ENCODE measurements around the gene PASD1. TPM values are rescaled to one million over a fixed set of nuclear protein-coding genes. Genes with fewer than 3 reads are reported as not detected.

Gene PASD1, protein sequence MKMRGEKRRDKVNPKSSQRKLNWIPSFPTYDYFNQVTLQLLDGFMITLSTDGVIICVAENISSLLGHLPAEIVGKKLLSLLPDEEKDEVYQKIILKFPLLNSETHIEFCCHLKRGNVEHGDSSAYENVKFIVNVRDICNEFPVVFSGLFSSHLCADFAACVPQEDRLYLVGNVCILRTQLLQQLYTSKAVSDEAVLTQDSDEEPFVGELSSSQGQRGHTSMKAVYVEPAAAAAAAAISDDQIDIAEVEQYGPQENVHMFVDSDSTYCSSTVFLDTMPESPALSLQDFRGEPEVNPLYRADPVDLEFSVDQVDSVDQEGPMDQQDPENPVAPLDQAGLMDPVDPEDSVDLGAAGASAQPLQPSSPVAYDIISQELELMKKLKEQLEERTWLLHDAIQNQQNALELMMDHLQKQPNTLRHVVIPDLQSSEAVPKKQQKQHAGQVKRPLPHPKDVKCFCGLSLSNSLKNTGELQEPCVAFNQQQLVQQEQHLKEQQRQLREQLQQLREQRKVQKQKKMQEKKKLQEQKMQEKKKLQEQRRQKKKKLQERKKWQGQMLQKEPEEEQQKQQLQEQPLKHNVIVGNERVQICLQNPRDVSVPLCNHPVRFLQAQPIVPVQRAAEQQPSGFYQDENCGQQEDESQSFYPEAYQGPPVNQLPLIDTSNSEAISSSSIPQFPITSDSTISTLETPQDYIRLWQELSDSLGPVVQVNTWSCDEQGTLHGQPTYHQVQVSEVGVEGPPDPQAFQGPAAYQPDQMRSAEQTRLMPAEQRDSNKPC
- total RNA-seq, result not detected in 2 replicates

DNA sequence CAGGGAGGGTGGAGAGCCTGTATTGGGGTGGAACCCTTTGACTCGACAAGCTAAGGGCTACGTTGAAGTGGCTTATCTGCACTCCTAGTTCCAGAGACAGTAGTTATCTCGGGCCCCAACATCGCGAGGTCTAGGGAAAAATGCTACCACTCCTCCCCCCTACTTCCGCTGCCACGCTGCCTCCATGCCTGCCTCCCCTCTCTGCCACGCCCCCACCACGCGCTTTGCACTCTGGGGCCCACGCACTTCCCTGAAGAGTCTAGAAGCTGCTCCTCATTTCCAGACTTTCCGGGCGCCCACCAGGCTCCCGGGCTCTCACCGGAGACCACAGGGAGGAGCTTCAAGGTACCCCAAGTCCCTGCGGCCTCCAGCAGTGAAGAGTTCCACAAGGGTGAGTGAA lies at the start of gene PASD1:
TSS of gene PASD1 (plus strand) at position 227 of the 400 bp plus-strand sequence. CDS start 37,879 bp downstream, outside the sequence.
- H3K4me3 ChIP-seq (ENCODE audit: low read depth, low read length), result no peak within 1 kb of the TSS
- TF ChIP-seq, protein P1, sequence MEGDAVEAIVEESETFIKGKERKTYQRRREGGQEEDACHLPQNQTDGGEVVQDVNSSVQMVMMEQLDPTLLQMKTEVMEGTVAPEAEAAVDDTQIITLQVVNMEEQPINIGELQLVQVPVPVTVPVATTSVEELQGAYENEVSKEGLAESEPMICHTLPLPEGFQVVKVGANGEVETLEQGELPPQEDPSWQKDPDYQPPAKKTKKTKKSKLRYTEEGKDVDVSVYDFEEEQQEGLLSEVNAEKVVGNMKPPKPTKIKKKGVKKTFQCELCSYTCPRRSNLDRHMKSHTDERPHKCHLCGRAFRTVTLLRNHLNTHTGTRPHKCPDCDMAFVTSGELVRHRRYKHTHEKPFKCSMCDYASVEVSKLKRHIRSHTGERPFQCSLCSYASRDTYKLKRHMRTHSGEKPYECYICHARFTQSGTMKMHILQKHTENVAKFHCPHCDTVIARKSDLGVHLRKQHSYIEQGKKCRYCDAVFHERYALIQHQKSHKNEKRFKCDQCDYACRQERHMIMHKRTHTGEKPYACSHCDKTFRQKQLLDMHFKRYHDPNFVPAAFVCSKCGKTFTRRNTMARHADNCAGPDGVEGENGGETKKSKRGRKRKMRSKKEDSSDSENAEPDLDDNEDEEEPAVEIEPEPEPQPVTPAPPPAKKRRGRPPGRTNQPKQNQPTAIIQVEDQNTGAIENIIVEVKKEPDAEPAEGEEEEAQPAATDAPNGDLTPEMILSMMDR (IDR thresholded peaks at IDR 0.05; ENCODE audit: insufficient read depth, low read depth, low read length), result no peak
- no peak for DNase-seq (ENCODE audit: low read depth)

DNA sequence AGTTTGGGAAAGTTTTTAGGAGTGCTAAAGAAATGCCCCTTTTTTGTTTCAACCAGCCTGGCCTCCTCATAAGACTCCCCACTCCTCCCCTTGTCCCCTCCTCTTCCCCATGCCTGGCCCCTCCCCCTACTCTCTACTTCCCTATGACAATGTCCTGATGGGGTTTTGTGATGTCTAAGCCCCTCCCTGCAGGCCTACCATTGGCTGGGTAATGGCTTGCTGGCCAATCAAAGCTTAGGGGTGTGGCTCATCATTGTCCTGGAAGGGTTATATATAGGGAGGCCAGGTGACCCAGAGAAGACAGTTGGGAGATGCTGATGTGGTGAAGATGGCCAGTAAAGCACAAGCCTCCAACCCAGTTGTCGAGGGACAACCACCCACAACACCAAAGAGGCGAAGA lies 48.2 kb upstream of the PASD1 start:
- TF ChIP-seq, protein P1 (IDR thresholded peaks at IDR 0.05; ENCODE audit: insufficient read depth, low read depth, low read length), result no peak
- no peak overlapping the region for H3K4me3 ChIP-seq (ENCODE audit: low read depth, low read length)
- DNase-seq (ENCODE audit: low read depth), result no peak

DNA sequence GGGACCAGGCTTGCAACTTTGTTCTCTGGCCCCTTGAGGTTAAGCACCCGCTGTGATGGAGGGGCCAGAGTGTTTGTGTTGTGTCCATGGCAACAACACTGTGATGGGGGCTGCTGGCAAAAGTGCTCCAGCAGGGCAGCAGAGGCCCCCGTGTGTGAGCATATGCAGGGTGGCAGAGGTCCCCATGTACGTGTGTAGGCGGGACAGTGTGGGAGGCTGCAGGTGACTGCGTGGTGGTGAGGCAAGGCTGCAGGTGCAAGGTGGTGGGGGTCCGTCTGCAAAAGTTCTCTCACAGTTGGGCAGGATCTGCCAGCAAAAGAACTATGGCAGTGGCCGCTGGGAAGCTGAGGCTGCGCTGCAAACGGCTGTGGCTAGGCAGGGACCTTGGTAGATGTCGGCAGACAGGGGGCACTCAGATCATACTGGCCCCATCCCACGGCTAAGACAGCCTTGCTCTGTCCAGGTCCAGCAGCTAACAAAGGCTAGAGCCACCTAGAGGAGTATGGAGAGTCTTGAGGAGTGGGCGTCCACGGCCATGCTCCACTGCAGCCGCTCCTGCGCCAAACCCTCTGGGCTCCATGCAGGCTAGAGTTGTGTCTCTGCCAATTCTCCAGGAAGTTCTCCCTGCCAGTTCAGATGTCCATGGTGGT lies 46.8 kb upstream of the PASD1 start:
- H3K4me3 ChIP-seq (ENCODE audit: low read depth, low read length), result no peak overlapping the region
- TF ChIP-seq, protein P1 (IDR thresholded peaks at IDR 0.05; ENCODE audit: insufficient read depth, low read depth, low read length), result no peak
- DNase-seq (ENCODE audit: low read depth), result no peak

DNA sequence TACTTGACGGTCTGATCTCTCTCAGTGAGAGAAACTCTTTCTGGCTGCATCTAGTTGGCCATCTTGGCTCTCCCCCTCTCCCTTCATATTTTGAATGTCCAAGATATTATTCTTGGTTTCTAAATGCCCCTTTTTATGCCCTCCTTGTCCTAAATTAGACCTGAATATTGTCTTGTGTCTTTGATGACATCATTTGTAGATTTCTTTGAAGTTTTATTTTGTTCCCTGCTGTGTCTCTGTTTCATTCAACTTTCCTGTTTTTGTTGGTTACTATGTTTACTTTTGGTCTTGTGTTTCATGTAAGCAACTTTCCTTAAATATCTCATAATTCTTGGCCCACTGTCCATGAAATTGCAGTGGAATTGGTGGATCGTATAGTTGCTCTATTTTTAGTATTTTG lies 46.1 kb upstream of the PASD1 start:
- no peak overlapping the region for H3K4me3 ChIP-seq (ENCODE audit: low read depth, low read length)
- TF ChIP-seq, protein P1 (IDR thresholded peaks at IDR 0.05; ENCODE audit: insufficient read depth, low read depth, low read length), result no peak
- no peak for DNase-seq (ENCODE audit: low read depth)

DNA sequence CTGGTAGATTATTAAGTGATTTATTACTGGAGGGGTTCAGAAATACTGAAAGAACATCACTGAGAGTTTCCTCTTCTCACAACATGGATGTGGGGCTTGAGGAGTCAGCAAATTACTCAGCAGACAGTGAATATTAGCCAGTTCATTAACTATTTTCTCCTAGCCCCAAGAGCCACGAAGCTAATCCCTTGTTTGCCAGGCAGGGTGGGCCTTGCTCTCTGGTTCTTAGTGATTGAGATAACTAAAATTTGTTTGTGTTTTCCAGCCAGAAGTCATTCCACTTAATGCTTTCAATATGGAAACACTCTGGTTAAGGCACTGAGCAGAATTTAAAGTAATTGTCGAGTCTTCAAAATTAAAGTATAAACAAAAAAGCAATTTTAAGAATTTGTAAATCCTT lies 40.1 kb upstream of the PASD1 start:
- TF ChIP-seq, protein P1 (IDR thresholded peaks at IDR 0.05; ENCODE audit: insufficient read depth, low read depth, low read length), result no peak
- no peak for DNase-seq (ENCODE audit: low read depth)
- no peak overlapping the region for H3K4me3 ChIP-seq (ENCODE audit: low read depth, low read length)

DNA sequence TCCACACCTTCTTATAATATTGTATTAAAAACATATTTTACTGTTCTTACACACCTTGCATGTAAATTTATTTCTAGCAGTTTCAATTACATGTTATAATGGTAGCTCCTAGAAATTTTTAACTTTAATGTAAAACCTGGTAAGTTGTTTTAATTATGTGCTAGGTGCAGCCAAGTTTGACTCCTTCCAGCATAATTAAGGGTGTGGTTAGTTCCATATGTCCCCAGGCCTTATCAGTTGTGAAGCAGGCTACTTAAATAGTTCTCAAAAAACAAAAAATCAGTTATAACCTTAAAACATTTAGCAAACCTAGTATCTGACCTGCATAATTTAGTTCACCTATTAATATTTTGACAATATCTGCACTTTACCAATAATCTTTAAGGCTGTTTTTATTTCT lies 26.9 kb upstream of the PASD1 start:
- TF ChIP-seq, protein P1 (IDR thresholded peaks at IDR 0.05; ENCODE audit: insufficient read depth, low read depth, low read length), result no peak

More for the DNA sequence above, 26.9 kb upstream of the PASD1 start:
- DNase-seq (ENCODE audit: low read depth), result no peak
- no peak overlapping the region for H3K4me3 ChIP-seq (ENCODE audit: low read depth, low read length)

Measured in fibroblast of villous mesenchyme (primary cell).